Spinal cord (tissue), 10 donors: ENCODE data around the gene TLCD3B. TPM values are rescaled to one million over a fixed set of nuclear protein-coding genes. Genes with fewer than 3 reads are reported as not detected.

Experiments used
- DNase-seq, 6 donors: peaks; one replicate each; pipeline versions ENCODE4 v3.0.0 to v3.0.0-alpha.2; 2013 to 2015; ENCODE audit warnings: low spot score in 6 of 6, low read depth in 4 of 6
- H3K27ac ChIP-seq: one replicate; pipeline ENCODE4 v1.5.1; 2013; ENCODE audit warnings: low read depth, low read length, control low read depth
- H3K27me3 ChIP-seq: one replicate; pipeline ENCODE4 v1.6.1; 2013; ENCODE audit warnings: low read length; ENCODE audit not compliant: control insufficient read depth, insufficient read depth
- H3K36me3 ChIP-seq: one replicate; pipeline ENCODE4 v1.6.1; 2013; ENCODE audit warnings: low read length; ENCODE audit not compliant: control insufficient read depth, insufficient read depth
- H3K4me1 ChIP-seq: one replicate; pipeline ENCODE4 v1.6.1; 2013; ENCODE audit warnings: low read length; ENCODE audit not compliant: control insufficient read depth, insufficient read depth
- H3K4me3 ChIP-seq: one replicate; pipeline ENCODE4 v1.5.1; 2013; ENCODE audit warnings: low read depth, low read length, control low read depth
- H3K9me3 ChIP-seq: one replicate; pipeline ENCODE4 v1.6.1; 2013; ENCODE audit warnings: low read length; ENCODE audit not compliant: control insufficient read depth, insufficient read depth
- WGBS: methylation state at CpG from one replicate; pipeline ENCODE4 v1.1.5; 2013; ENCODE audit warnings: missing lambda C conversion rate; ENCODE audit not compliant: insufficient coverage; 5-methylcytosine and 5-hydroxymethylcytosine counted together
- polyA plus RNA-seq, 2 donors: library from polyadenylated mRNA; unstranded; fragments of 120-200 nt; gene quantifications; one replicate each; pipeline ENCODE4 v1.2.1, GENCODE V29; 2013; ENCODE audit not compliant: insufficient read length in 2 of 2
- total RNA-seq, 2 donors: library from RNA; depleted of rRNA in 1 of 2; stranded (reverse); fragments of 120-200 nt in 1 of 2; fragments of >200 nt in 1 of 2; gene quantifications; one replicate each; pipeline versions ENCODE4 v1.2.3 to v1.2.4, GENCODE V29; 2013 to 2014
- donor health status: healthy.

Gene TLCD3B
- total and polyA plus RNA-seq, 4 donors = 10.2 to 136 (median 69.1) TPM

DNA sequence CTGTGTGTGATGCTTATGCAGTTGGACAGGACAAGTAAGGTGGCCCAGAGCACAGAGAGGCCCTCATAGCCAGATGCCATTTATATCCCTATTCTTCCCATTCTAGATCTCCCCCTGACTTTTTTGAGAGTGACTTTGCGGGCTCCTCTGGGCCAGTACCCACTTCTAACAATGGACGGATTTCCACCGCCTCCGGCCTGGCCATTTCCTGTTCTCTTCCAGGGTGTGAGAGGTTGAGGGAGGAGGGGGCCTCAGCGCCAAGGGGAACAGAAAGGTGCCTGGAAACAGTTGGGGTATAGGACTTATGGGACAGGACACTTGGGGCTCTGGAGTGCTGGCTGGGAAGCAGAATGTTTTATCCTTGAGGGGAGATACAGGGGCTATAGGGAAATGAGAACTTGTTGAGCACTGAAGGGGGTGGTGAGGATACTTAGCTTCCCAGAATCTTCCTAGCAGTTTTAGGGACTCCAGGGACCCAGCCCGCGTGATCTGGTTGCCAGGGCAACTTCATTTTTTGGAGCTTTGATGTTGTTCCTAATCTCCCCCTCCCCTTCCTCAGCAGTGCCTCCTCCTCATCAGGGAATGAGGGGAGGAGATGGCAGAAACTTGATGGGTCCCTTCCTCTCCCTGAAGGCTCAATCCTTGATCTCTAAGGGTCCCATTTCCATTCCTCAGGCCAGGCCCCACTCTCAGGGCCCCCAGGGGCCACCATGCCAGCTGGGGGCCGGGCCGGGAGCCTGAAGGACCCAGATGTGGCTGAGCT lies 53.8 kb downstream of the TLCD3B start:
- H3K36me3 ChIP-seq = peaks cover 44% of the 10 kb centered on the region
- H3K4me3 ChIP-seq = no peak overlapping the region
- no peaks in the 10 kb centered on the region for H3K9me3 ChIP-seq
- H3K27me3 ChIP-seq = no peaks in the 10 kb centered on the region
- 80% methylated on average over 6 of the region's 9 CpGs for WGBS
- peaks cover 37% of the 10 kb centered on the region for H3K4me1 ChIP-seq
- H3K27ac ChIP-seq = no peak overlapping the region
- no peak for DNase-seq

- no peak for DNase-seq
- Histone ChIP-seq H3K9me3 (no peaks in the 10 kb centered on the region), H3K27ac (no peak overlapping the region), H3K27me3 (no peaks in the 10 kb centered on the region), H3K36me3 (peaks cover 39% of the 10 kb centered on the region), H3K4me1 (peaks cover 37% of the 10 kb centered on the region), H3K4me3 (peak overlapping the region; percentile 19)
- 19% methylated on average over 6 of the region's 6 CpGs for whole genome bisulfite sequencing
Observed at GRCh38 chr16:29975811-29976511, 55.1 kb downstream of the TLCD3B start.

GRCh38 chr16:29975134-29975538 lies 55.9 kb downstream of the TLCD3B start:
- WGBS = 69% methylated on average over 4 of the region's 5 CpGs
- no peak for DNase-seq
- Histone ChIP-seq H3K9me3 (no peaks in the 10 kb centered on the region), H3K36me3 (peaks cover 42% of the 10 kb centered on the region), H3K27me3 (no peaks in the 10 kb centered on the region), H3K4me1 (peaks cover 37% of the 10 kb centered on the region), H3K4me3 (peak overlapping the region; percentile 98), H3K27ac (no peak overlapping the region)

Other genes starting within 250 kb of the TLCD3B start
- gene KIF22, start 240.5 kb downstream of the TLCD3B start, total RNA-seq = 10 to 100 TPM; 30.2 to 44.0 TPM
- gene KIF22, start 240.5 kb downstream of the TLCD3B start, polyA plus RNA-seq = 10 to 100 TPM; 55.0 to 56.4 TPM
- 100 to 1,000 TPM; 139 to 199 TPM for gene MAZ, start 224.7 kb downstream of the TLCD3B start, total RNA-seq
- gene MAZ, start 224.7 kb downstream of the TLCD3B start, polyA plus RNA-seq = 100 to 1,000 TPM; 519 to 532 TPM
- gene PRRT2, start 219.1 kb downstream of the TLCD3B start, total RNA-seq = 10 to 100 TPM; 24.4 to 25.6 TPM
- gene PRRT2, start 219.1 kb downstream of the TLCD3B start, polyA plus RNA-seq = 100 to 1,000 TPM; 226 to 244 TPM
- 10 to 100 TPM in 1 of 2 donors, 1 to 10 TPM in 1; 8.2 to 48.5 TPM for gene PAGR1, start 215.1 kb downstream of the TLCD3B start, total RNA-seq
- gene PAGR1, start 215.1 kb downstream of the TLCD3B start, polyA plus RNA-seq = 10 to 100 TPM; 53.5 to 65.5 TPM
- gene MVP, start 210.8 kb downstream of the TLCD3B start, total RNA-seq = 10 to 100 TPM; 20.3 to 35.8 TPM
- gene MVP, start 210.8 kb downstream of the TLCD3B start, polyA plus RNA-seq = 10 to 100 TPM; 11.8 to 14.9 TPM
- gene CDIPT, start 168.0 kb downstream of the TLCD3B start, total RNA-seq = 10 to 100 TPM; 51.3 to 78.6 TPM
- 100 to 1,000 TPM; 103 to 121 TPM for gene CDIPT, start 168.0 kb downstream of the TLCD3B start, polyA plus RNA-seq
- gene SEZ6L2, start 131.7 kb downstream of the TLCD3B start, total RNA-seq = 10 to 100 TPM; 32.7 to 66.3 TPM
- 100 to 1,000 TPM; 138 to 155 TPM for gene SEZ6L2, start 131.7 kb downstream of the TLCD3B start, polyA plus RNA-seq
- gene ASPHD1, start 130.8 kb downstream of the TLCD3B start, total RNA-seq = 10 to 100 TPM in 1 of 2 donors, 1 to 10 TPM in 1; 4.2 to 15.1 TPM
- gene ASPHD1, start 130.8 kb downstream of the TLCD3B start, polyA plus RNA-seq = 10 to 100 TPM; 49.8 to 52.7 TPM
- gene KCTD13, start 105.0 kb downstream of the TLCD3B start, total RNA-seq = 10 to 100 TPM; 11.0 to 15.4 TPM
- gene KCTD13, start 105.0 kb downstream of the TLCD3B start, polyA plus RNA-seq = 10 to 100 TPM; 64.2 to 79.2 TPM
- 10 to 100 TPM; 32.5 to 83.1 TPM for gene TMEM219, start 69.2 kb downstream of the TLCD3B start, total RNA-seq
- 10 to 100 TPM; 83.5 to 91.4 TPM for gene TMEM219, start 69.2 kb downstream of the TLCD3B start, polyA plus RNA-seq
- 10 to 100 TPM; 42.2 to 52.3 TPM for gene TAOK2, start 57.4 kb downstream of the TLCD3B start, total RNA-seq
- 10 to 100 TPM; 80.6 to 87.1 TPM for gene TAOK2, start 57.4 kb downstream of the TLCD3B start, polyA plus RNA-seq
- gene HIRIP3, start 35.7 kb downstream of the TLCD3B start, total RNA-seq = 10 to 100 TPM; 12.2 to 13.7 TPM
- gene HIRIP3, start 35.7 kb downstream of the TLCD3B start, polyA plus RNA-seq = 10 to 100 TPM; 26.2 to 28.8 TPM
- 10 to 100 TPM; 24.9 to 50.6 TPM for gene INO80E, start 35.0 kb downstream of the TLCD3B start, total RNA-seq
- 10 to 100 TPM; 66.4 to 70.9 TPM for gene INO80E, start 35.0 kb downstream of the TLCD3B start, polyA plus RNA-seq
- 10 to 100 TPM in 1 of 2 donors, 1 to 10 TPM in 1; 7.6 to 14.8 TPM for gene DOC2A, start 20.2 kb downstream of the TLCD3B start, total RNA-seq
- 10 to 100 TPM; 60.4 to 61.6 TPM for gene DOC2A, start 20.2 kb downstream of the TLCD3B start, polyA plus RNA-seq
- not detected for gene C16orf92, start 8.1 kb downstream of the TLCD3B start, total RNA-seq
- 1 to 10 TPM in 1 of 2 donors, under 1 TPM in 1; 0.76 to 2.0 TPM for gene C16orf92, start 8.1 kb downstream of the TLCD3B start, polyA plus RNA-seq
- gene ALDOA, start 34.5 kb upstream of the TLCD3B start, total RNA-seq = 100 to 1,000 TPM; 264 to 594 TPM
- 100 to 1,000 TPM; 832 to 849 TPM for gene ALDOA, start 34.5 kb upstream of the TLCD3B start, polyA plus RNA-seq
- gene PPP4C, start 44.7 kb upstream of the TLCD3B start, total RNA-seq = 10 to 100 TPM; 51.6 to 59.6 TPM
- 100 to 1,000 TPM in 1 of 2 donors, 10 to 100 TPM in 1; 96.0 to 104 TPM for gene PPP4C, start 44.7 kb upstream of the TLCD3B start, polyA plus RNA-seq
- gene TBX6, start 60.7 kb upstream of the TLCD3B start, total RNA-seq = under 1 TPM; 0.20 to 0.99 TPM
- gene TBX6, start 60.7 kb upstream of the TLCD3B start, polyA plus RNA-seq = 1 to 10 TPM; 1.0 to 2.7 TPM
- gene YPEL3, start 64.9 kb upstream of the TLCD3B start, total RNA-seq = 10 to 100 TPM; 30.6 to 40.9 TPM
- 100 to 1,000 TPM; 131 to 142 TPM for gene YPEL3, start 64.9 kb upstream of the TLCD3B start, polyA plus RNA-seq
- gene GDPD3, start 82.3 kb upstream of the TLCD3B start, total RNA-seq = 1 to 10 TPM; 1.2 to 4.8 TPM
- 10 to 100 TPM in 1 of 2 donors, 1 to 10 TPM in 1; 6.8 to 10.9 TPM for gene GDPD3, start 82.3 kb upstream of the TLCD3B start, polyA plus RNA-seq
- 10 to 100 TPM; 25.0 to 42.2 TPM for gene MAPK3, start 91.9 kb upstream of the TLCD3B start, total RNA-seq
- 100 to 1,000 TPM; 136 to 144 TPM for gene MAPK3, start 91.9 kb upstream of the TLCD3B start, polyA plus RNA-seq
- gene CORO1A, start 152.3 kb upstream of the TLCD3B start, total RNA-seq = 10 to 100 TPM; 13.8 to 25.8 TPM
- 10 to 100 TPM; 44.8 to 50.6 TPM for gene CORO1A, start 152.3 kb upstream of the TLCD3B start, polyA plus RNA-seq
- gene BOLA2B, start 162.4 kb upstream of the TLCD3B start, total RNA-seq = 100 to 1,000 TPM in 1 of 2 donors, 10 to 100 TPM in 1; 10.1 to 102 TPM
- gene BOLA2B, start 162.4 kb upstream of the TLCD3B start, polyA plus RNA-seq = 10 to 100 TPM; 37.8 to 45.9 TPM
- gene SLX1A, start 162.6 kb upstream of the TLCD3B start, total RNA-seq = 10 to 100 TPM in 1 of 2 donors, 1 to 10 TPM in 1; 4.5 to 24.0 TPM
- 10 to 100 TPM; 32.5 to 47.2 TPM for gene SLX1A, start 162.6 kb upstream of the TLCD3B start, polyA plus RNA-seq
- gene SULT1A3, start 168.0 kb upstream of the TLCD3B start, total RNA-seq = 10 to 100 TPM in 1 of 2 donors, 1 to 10 TPM in 1; 1.5 to 17.4 TPM
- gene SULT1A3, start 168.0 kb upstream of the TLCD3B start, polyA plus RNA-seq = 10 to 100 TPM; 16.9 to 21.3 TPM
- 1 to 10 TPM; 3.0 to 4.3 TPM for gene NPIPB13, start 217.2 kb upstream of the TLCD3B start, total RNA-seq
- gene NPIPB13, start 217.2 kb upstream of the TLCD3B start, polyA plus RNA-seq = 10 to 100 TPM in 1 of 2 donors, 1 to 10 TPM in 1; 5.6 to 32.5 TPM